GM19395 (cell line): ENCODE measurements around the gene PEAK1.

Experiments
- ATAC-seq: cut with Tn5 transposase; IDR thresholded peaks from one replicate; pipeline ENCODE4 v1.9.1; 2021; ENCODE audit warnings: mild to moderate bottlenecking, moderate library complexity; ENCODE audit not compliant: unreplicated experiment

PEAK1 gene

GRCh38 chr15:77402740-77403379, 17.0 kb downstream of the PEAK1 start:
- no peak for ATAC-seq

GRCh38 chr15:77400258-77400657, 19.6 kb downstream of the PEAK1 start:
- ATAC-seq: no peak

DNA sequence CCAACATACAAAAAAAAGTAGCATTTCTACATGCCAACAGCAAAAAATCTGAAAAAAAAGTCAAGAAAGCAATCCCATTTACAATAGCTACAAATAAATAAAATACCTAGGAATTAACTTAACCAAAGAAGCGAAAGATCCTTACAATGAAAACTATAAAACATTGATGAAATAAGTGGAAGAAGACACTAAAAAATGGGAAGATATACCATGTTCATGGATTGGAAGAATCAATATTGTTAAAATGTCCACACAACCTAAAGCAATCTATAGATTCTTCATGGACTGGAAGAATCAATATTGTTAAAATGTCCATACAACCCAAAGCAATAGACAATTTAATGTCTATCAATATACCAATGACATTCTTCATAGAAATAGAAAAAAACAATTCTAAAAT, 21.0 kb downstream of the PEAK1 start:
- ATAC-seq: no peak

- no peak for ATAC-seq
These were observed 23.2 kb downstream of the PEAK1 start for GRCh38 chr15:77396692-77397091.

DNA sequence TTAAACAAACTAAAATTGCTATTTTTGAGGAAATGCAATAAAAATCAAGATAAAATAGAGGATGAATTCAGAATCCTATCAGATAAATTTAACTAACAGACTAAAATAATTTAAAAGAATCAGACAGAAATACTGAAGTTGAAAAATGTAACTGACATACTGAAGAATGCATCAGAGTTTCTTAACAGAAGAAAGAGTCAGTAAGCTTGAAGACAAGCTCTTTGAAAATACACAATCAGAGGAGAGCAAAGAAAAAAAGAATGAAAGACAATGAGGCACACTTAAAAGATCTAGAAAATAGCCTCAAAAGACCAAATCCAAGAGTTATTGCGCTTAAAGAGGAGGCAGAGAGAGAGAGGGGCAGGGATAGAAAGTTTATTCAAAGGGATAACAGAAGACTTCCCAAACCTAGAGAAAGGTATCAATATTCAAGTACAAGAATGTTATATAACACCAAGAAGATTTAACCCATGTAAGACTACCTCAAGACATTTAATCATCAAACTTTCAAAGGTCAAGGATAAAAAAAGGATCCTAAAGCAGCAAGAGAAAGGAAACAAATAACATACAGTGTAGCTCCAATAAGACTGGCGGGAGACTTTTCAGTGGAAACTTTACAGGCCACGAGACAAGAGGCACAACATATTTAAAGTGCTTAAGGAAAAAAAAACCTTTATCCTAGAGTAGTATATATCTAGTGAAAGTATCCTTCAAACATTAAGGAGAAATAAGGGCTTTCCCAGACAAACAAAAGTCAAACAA, 24.7 kb downstream of the PEAK1 start:
- ATAC-seq: no peak

- ATAC-seq: no peak
These were observed 26.4 kb downstream of the PEAK1 start for GRCh38 chr15:77393471-77393840.

- ATAC-seq: no peak
These were observed 27.0 kb downstream of the PEAK1 start for GRCh38 chr15:77392762-77393470.

DNA sequence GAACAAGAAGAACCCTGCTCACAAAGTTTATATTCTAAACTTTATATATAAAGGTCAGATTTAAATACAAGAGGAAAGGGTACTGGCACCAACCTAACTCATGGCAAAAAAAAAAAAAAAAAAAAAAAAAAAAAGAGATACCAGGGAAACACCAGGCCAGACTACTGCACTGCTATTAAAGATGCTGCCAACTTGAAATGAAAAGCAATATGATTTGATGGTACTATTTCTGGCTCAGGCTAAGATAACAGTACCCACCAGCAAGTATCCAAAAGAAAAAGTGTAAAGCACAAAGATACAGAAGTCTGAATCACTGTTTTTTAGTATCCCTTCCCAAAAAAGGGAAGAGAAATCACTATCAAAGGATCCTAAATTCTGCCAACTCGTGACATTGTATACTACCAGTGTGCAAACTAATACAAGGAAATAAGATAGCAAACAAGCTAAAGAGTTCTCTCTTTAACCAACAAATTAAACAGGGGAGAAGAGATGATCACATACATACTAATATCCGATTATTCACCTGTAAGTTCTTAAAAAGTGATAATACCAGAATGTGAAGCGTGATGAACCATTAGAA, 28.4 kb downstream of the PEAK1 start:
- no peak for ATAC-seq

- ATAC-seq: no peak
These were observed 32.4 kb downstream of the PEAK1 start for GRCh38 chr15:77387365-77388105.

- ATAC-seq: no peak
These were observed 33.3 kb downstream of the PEAK1 start for GRCh38 chr15:77386626-77387025.

GRCh38 chr15:77384589-77385359, 35.1 kb downstream of the PEAK1 start:
- ATAC-seq: no peak

GRCh38 chr15:77384086-77384485, 35.8 kb downstream of the PEAK1 start:
- ATAC-seq: no peak

GRCh38 chr15:77380033-77380432, 39.9 kb downstream of the PEAK1 start:
- ATAC-seq: no peak

DNA sequence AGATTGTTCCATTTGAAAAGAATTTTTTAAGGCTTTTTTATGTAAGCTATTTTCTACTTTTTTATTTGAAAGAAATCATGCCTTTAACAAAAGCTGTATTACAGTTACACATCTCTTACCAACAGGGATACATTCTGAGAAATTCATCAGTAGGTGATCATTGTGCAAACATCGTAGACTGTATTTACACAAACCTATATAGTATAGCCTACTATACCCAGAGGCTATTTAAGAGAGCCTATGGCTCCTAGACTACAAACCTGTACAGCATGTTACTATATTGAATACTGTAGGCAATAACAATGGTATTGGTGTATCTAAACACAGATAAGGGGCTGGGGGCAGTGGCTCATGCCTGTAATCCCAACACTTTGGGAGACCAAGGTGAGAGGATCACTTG, 43.1 kb downstream of the PEAK1 start:
- no peak for ATAC-seq

DNA sequence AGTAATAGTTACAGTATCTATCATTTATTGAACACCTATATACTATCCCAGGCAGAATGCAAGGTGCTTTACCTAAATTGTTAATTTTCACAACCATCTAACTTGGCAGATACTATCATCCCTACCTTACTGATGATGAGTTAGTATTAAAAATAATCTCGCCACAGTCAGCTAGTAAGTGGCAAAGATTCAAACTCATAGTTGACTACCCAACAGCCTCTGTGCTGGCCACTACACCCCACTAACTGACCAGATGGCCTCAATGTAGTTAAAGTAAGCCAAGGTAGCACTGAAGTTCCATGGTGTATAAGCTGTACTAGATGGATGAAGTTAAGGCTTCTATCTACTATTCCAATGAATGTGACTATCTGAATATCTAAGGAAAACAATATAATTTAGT, 44.8 kb downstream of the PEAK1 start:
- no peak for ATAC-seq

DNA sequence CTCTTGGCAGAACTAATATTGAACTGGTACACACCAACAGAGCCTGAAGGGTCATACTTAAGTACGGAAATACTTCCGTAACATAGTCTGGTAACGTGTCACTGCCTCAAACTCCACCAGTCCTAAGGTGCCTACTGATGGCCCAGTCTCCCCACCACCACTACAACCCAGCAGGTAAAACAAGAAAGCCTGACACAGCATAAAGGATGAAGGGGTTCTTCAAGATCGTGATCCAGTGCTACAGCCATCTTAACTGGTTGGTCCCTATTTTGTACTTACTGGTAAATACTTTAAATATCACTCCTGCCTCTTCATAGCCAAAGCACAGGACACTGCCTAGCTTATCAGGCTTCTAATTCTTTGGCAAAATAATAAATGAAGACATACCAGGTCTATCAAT, 46.5 kb downstream of the PEAK1 start:
- ATAC-seq: no peak

DNA sequence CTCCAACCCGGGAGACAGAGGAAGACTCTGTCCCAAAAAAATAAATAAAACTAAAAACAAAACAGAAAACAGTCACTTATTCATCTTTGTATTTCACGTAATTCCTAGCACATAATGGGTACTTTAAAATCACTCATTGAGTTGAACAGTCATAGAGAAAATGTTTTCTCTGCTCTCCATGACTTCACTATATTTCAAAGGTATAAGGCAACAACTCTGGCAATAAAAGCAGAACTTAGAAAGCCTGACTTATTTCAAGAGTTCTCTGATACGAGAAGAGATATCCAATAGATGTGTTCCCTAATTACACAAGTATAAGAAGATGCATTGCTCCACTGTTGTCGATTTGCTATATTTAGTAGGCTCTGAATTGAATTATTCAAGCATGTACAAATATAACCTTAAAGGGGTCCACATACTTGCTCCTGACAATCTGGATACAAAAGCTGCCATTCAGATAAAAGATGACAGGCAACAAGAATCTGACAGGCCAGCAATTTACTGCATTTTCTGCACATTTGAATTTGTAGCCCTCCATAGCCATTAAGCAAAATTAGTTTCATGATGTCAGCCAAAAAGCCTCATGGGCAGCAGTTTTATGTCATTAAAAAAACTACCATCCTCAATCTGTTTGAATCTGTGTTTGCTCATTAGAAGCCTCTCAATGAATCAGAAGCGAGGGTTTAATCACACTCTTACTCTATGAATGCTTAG, 47.9 kb downstream of the PEAK1 start:
- ATAC-seq: no peak

GRCh38 chr15:77370580-77370979, 49.3 kb downstream of the PEAK1 start:
- ATAC-seq: no peak

DNA sequence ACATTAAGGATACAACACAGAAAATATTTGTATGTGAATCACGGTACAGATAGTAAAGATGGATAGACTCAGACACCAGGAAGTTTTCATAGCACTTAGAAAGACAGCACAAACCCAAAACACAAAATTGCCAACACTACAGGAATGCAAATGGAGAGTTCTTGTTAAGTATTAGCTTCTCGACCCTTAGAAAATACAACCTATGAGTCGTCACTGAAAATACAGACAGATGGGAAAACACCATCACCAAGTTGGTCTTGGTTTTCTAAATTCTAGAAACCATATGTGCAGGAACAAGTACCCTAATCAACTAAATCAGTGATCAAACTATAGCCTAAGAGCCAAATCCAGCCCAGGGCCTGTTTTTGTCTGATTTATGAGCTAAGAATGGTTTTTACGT, 50.7 kb downstream of the PEAK1 start:
- ATAC-seq: no peak

GRCh38 chr15:77367631-77368030, 52.3 kb downstream of the PEAK1 start:
- ATAC-seq: no peak
